Measurements from ENCODE around the gene INTS13. TPM values are rescaled to one million over a fixed set of nuclear protein-coding genes. Genes with fewer than 3 reads are reported as not detected.

The INTS13 gene
- total and polyA plus RNA-seq, 2 donors (not counting 1 experiment from before 2014, with no cell fraction given), result 9.2 to 16.2 TPM

GRCh38 chr12:26935636-26936378 is 2.0 kb downstream of the INTS13 start:
- 59% methylated on average over 4 of the region's 7 CpGs for WGBS (ENCODE audit: insufficient coverage)
- Mint-ChIP-seq H3K27me3 (no peaks in the 10 kb centered on the region), H3K9me3 (ENCODE audit: insufficient read depth) (no peaks in the 10 kb centered on the region), H3K27ac (no peak overlapping the region), H3K4me1 (peaks cover 45% of the 10 kb centered on the region), H3K4me3 (peak overlapping the region; percentile 15)
- POLR2A ChIA-PET, result no interaction called here
- H4K20me1 ChIP-seq (ENCODE audit: control insufficient read depth, insufficient read depth, low read length, poor library complexity, severe bottlenecking), result no peaks in the 10 kb centered on the region
- DNase-seq (no peak), ATAC-seq (ENCODE audit: low read depth) (no peak)
- peaks cover 0 to 1% of the 10 kb centered on the region in 2 experiments for H3K36me3 ChIP-seq (replicated peaks in 1 of 2; ENCODE audit: control extremely low read depth in 1 of 2, control insufficient read depth in 1 of 2, extremely low read depth in 1 of 2, insufficient read depth in 2 of 2, low read length in 1 of 2)
- H3K27me3 ChIP-seq (replicated peaks in 1 of 4; ENCODE audit: control extremely low read depth in 1 of 4, control insufficient read depth in 3 of 4, insufficient read depth in 4 of 4, low read length in 3 of 4), result no peaks in the 10 kb centered on the region
- CTCF ChIA-PET, result interaction anchor here (1.7 to 2.0 kb wide), 2 partner anchors 51 to 78 kb away, joined by 4 to 10 read pairs; partner anchors contain the start of gene TM7SF3
- H3K4me1 ChIP-seq (ENCODE audit: control insufficient read depth in 2 of 2, insufficient read depth in 2 of 2, low read length in 2 of 2), result peaks cover 10 to 36% of the 10 kb centered on the region in 2 donors
- peak overlapping the region; percentile 78 for H3K4me2 ChIP-seq (replicated peaks; ENCODE audit: low read depth, low read length, poor library complexity, severe bottlenecking)
- H3K9ac ChIP-seq (ENCODE audit: low read length), result no peak overlapping the region
- intact Hi-C loops (cut with micrococcal nuclease), result loop anchor here (5.0 to 10.0 kb wide), 4 partner anchors 209 to 1741 kb away; partner anchors contain the start of genes DNAI7, ETFRF1 and PPFIBP1
- peaks cover 62% of the 10 kb centered on the region for H3K79me2 ChIP-seq (ENCODE audit: control insufficient read depth, insufficient read depth, low read length)
- peak overlapping the region; percentile 13 for H2AFZ ChIP-seq (ENCODE audit: insufficient read depth, low read depth, low read length, poor library complexity, severe bottlenecking)
- H3K4me3 ChIP-seq (ENCODE audit: control extremely low read depth in 1 of 5, extremely low read depth in 1 of 5, insufficient read depth in 1 of 5, low read depth in 2 of 5, low read length in 4 of 5), result no peak overlapping the region
- no peaks in the 10 kb centered on the region for H3K9me3 ChIP-seq (ENCODE audit: control extremely low read depth in 1 of 3, control insufficient read depth in 2 of 3, insufficient read depth in 1 of 3, low read length in 2 of 3)
- no peak overlapping the region for H3K27ac ChIP-seq (ENCODE audit: low read length in 2 of 2)
- no peak for TF ChIP-seq EZH2 (IDR thresholded peaks at IDR 0.05; ENCODE audit: borderline replicate concordance, insufficient read depth, low read depth, low read length, poor library complexity, severe bottlenecking)
- TF ChIP-seq, protein P1, sequence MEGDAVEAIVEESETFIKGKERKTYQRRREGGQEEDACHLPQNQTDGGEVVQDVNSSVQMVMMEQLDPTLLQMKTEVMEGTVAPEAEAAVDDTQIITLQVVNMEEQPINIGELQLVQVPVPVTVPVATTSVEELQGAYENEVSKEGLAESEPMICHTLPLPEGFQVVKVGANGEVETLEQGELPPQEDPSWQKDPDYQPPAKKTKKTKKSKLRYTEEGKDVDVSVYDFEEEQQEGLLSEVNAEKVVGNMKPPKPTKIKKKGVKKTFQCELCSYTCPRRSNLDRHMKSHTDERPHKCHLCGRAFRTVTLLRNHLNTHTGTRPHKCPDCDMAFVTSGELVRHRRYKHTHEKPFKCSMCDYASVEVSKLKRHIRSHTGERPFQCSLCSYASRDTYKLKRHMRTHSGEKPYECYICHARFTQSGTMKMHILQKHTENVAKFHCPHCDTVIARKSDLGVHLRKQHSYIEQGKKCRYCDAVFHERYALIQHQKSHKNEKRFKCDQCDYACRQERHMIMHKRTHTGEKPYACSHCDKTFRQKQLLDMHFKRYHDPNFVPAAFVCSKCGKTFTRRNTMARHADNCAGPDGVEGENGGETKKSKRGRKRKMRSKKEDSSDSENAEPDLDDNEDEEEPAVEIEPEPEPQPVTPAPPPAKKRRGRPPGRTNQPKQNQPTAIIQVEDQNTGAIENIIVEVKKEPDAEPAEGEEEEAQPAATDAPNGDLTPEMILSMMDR (IDR thresholded peaks at IDR 0.05), result no peak

DNA sequence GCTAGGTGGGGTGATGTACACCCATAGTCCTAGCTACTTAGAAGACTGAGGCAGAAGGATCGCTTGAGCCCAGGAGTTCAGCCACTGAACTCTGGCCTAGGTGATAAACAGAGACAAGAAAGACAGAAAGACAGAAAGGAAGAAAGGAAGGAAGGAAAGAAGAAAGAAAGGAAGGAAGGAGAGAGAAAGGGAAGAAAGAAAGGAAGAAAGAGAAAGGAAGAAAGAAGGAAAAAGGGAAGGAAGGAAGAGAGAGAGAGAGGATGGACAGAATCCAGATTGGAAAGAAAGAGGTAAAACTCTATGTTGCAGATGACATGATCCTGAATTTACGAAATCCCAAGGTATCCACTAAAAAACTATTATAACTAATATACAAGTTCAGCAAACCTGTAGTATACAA is 8.2 kb downstream of the INTS13 start:
- CTCF ChIA-PET, result no interaction called here

More for the DNA sequence above, 8.2 kb downstream of the INTS13 start:
- Histone ChIP-seq H4K20me1 (ENCODE audit: control insufficient read depth, insufficient read depth, low read length, poor library complexity, severe bottlenecking) (no peaks in the 10 kb centered on the region), H2AFZ (ENCODE audit: insufficient read depth, low read depth, low read length, poor library complexity, severe bottlenecking) (no peak overlapping the region), H3K27me3 (replicated peaks in 1 of 4; ENCODE audit: control extremely low read depth in 1 of 4, control insufficient read depth in 3 of 4, insufficient read depth in 4 of 4, low read length in 3 of 4) (no peaks in the 10 kb centered on the region), H3K27ac (ENCODE audit: low read length in 2 of 2) (no peak overlapping the region), H3K36me3 (replicated peaks in 1 of 2; ENCODE audit: control extremely low read depth in 1 of 2, control insufficient read depth in 1 of 2, extremely low read depth in 1 of 2, insufficient read depth in 2 of 2, low read length in 1 of 2) (peaks cover 10 to 26% of the 10 kb centered on the region in 2 experiments), H3K79me2 (ENCODE audit: control insufficient read depth, insufficient read depth, low read length) (peaks cover 19% of the 10 kb centered on the region), H3K4me1 (ENCODE audit: control insufficient read depth in 2 of 2, insufficient read depth in 2 of 2, low read length in 2 of 2) (no peaks in the 10 kb centered on the region), H3K9me3 (ENCODE audit: control extremely low read depth in 1 of 3, control insufficient read depth in 2 of 3, insufficient read depth in 1 of 3, low read length in 2 of 3) (no peaks in the 10 kb centered on the region), H3K4me3 (ENCODE audit: control extremely low read depth in 1 of 5, extremely low read depth in 1 of 5, insufficient read depth in 1 of 5, low read depth in 2 of 5, low read length in 4 of 5) (no peak overlapping the region), H3K4me2 (replicated peaks; ENCODE audit: low read depth, low read length, poor library complexity, severe bottlenecking) (no peak overlapping the region), H3K9ac (ENCODE audit: low read length) (no peak overlapping the region)
- DNase-seq (no peak), ATAC-seq (ENCODE audit: low read depth) (no peak)
- no peaks in the 10 kb centered on the region for H3K9me3 Mint-ChIP-seq (ENCODE audit: insufficient read depth)
- H3K4me3 Mint-ChIP-seq, result no peak overlapping the region
- WGBS (ENCODE audit: insufficient coverage), result 100% methylated on average over 1 of the region's 2 CpGs
- peaks cover 4% of the 10 kb centered on the region for H3K4me1 Mint-ChIP-seq
- POLR2A ChIA-PET, result interaction anchor here (0.7 kb wide), 1 partner anchor 49 kb away, joined by 5 read pairs; no protein-coding TSS in a partner anchor
- H3K27ac Mint-ChIP-seq, result no peak overlapping the region
- TF ChIP-seq, protein P1 (IDR thresholded peaks at IDR 0.05), result no peak
- no peak for TF ChIP-seq EZH2 (IDR thresholded peaks at IDR 0.05; ENCODE audit: borderline replicate concordance, insufficient read depth, low read depth, low read length, poor library complexity, severe bottlenecking)
- no peaks in the 10 kb centered on the region for H3K27me3 Mint-ChIP-seq
- intact Hi-C loops (cut with micrococcal nuclease), result no loop called here

Data from B cell (primary cell).